ENCODE measurements around the gene CAB39. TPM values are rescaled to one million over a fixed set of nuclear protein-coding genes. Genes with fewer than 3 reads are reported as not detected.

The CAB39 gene
- total RNA-seq, 1 donor from 2014 or later, result 78.7 TPM

GRCh38 chr2:230797515-230798495 lies 85.2 kb downstream of the CAB39 start:
- H3K9me3 ChIP-seq, result no peaks in the 10 kb centered on the region
- intact Hi-C loops (cut with DNase I), result no loop called here
- H3K4me3 ChIP-seq, result no peak overlapping the region
- peaks cover 46% of the 10 kb centered on the region for H3K4me1 ChIP-seq
- H3K27ac ChIP-seq, result peak overlapping the region; percentile 2
- ATAC-seq, result peak; percentile 71 to 72
- no peak for TF ChIP-seq CTCF (IDR thresholded peaks at IDR 0.05)
- peaks cover 43% of the 10 kb centered on the region for H3K36me3 ChIP-seq
- DNase-seq, result no peak
- H3K27me3 ChIP-seq (ENCODE audit: low read depth), result no peaks in the 10 kb centered on the region

GRCh38 chr2:230798769-230799399 lies 86.2 kb downstream of the CAB39 start:
- DNase-seq, result no peak
- H3K4me3 ChIP-seq, result no peak overlapping the region
- H3K27me3 ChIP-seq (ENCODE audit: low read depth), result no peaks in the 10 kb centered on the region
- peak overlapping the region; percentile 2 for H3K27ac ChIP-seq
- peaks cover 46% of the 10 kb centered on the region for H3K36me3 ChIP-seq
- TF ChIP-seq CTCF (IDR thresholded peaks at IDR 0.05), result peak; percentile 59
- intact Hi-C loops (cut with DNase I), result no loop called here
- H3K9me3 ChIP-seq, result no peaks in the 10 kb centered on the region
- H3K4me1 ChIP-seq, result peaks cover 39% of the 10 kb centered on the region
- peak; percentile 63 to 76 for ATAC-seq

GRCh38 chr2:230805353-230806017 lies 92.8 kb downstream of the CAB39 start:
- Histone ChIP-seq H3K36me3 (peaks cover 40% of the 10 kb centered on the region), H3K27me3 (ENCODE audit: low read depth) (no peaks in the 10 kb centered on the region), H3K9me3 (no peaks in the 10 kb centered on the region), H3K27ac (no peak overlapping the region), H3K4me3 (no peak overlapping the region), H3K4me1 (no peaks in the 10 kb centered on the region)
- DNase-seq (no peak), ATAC-seq (no peak)
- intact Hi-C loops (cut with DNase I), result no loop called here
- TF ChIP-seq CTCF (IDR thresholded peaks at IDR 0.05), result no peak

- H3K9me3 ChIP-seq, result no peaks in the 10 kb centered on the region
- no peak overlapping the region for H3K4me3 ChIP-seq
- H3K4me1 ChIP-seq, result no peaks in the 10 kb centered on the region
- no peaks in the 10 kb centered on the region for H3K27me3 ChIP-seq (ENCODE audit: low read depth)
- no peak for TF ChIP-seq CTCF (IDR thresholded peaks at IDR 0.05)
- ATAC-seq, result peak in 1 of 2 donors; percentile 61
- intact Hi-C loops (cut with DNase I), result no loop called here
- peaks cover 43% of the 10 kb centered on the region for H3K36me3 ChIP-seq
- DNase-seq, result no peak
- H3K27ac ChIP-seq, result no peak overlapping the region
These were observed 95.1 kb downstream of the CAB39 start for GRCh38 chr2:230807729-230808128.

GRCh38 chr2:230809015-230809414 lies 96.4 kb downstream of the CAB39 start:
- intact Hi-C loops (cut with DNase I), result no loop called here
- no peak overlapping the region for H3K4me3 ChIP-seq
- no peaks in the 10 kb centered on the region for H3K4me1 ChIP-seq
- ATAC-seq (peak; percentile 60 to 64), DNase-seq (no peak)
- TF ChIP-seq CTCF (IDR thresholded peaks at IDR 0.05), result no peak
- no peaks in the 10 kb centered on the region for H3K27me3 ChIP-seq (ENCODE audit: low read depth)
- H3K9me3 ChIP-seq, result no peaks in the 10 kb centered on the region
- H3K36me3 ChIP-seq, result peaks cover 50% of the 10 kb centered on the region
- no peak overlapping the region for H3K27ac ChIP-seq
